HepG2 (cell line): ENCODE results near the gene BTBD7. TPM values are rescaled to one million over a fixed set of nuclear protein-coding genes. Genes with fewer than 3 reads are reported as not detected.

Experiments
- CBFB ChIP-seq: sonication (generic); formaldehyde crosslinking; IDR thresholded peaks from 2 replicates; pipeline ENCODE4 v1.4.0; 2020; ENCODE audit warnings: missing genetic modification reagents
- CHCHD3 ChIP-seq: sonication (generic); formaldehyde crosslinking; IDR thresholded peaks from 2 replicates; pipeline ENCODE4 v1.8.0; 2022; ENCODE audit warnings: mild to moderate bottlenecking, missing genetic modification reagents, moderate library complexity
- DMAP1 ChIP-seq: IDR thresholded peaks from 2 replicates; pipeline ENCODE4 v1.6.1; 2016
- HNF1A ChIP-seq, 2 experiments: sonication (generic) in 1 of 2; formaldehyde crosslinking in 1 of 2; IDR thresholded peaks; 2 replicates each; pipeline versions ENCODE4 v1.4.0 to v1.6.1; 2016 to 2020; ENCODE audit warnings: borderline replicate concordance in 1 of 2, low read depth in 1 of 2, mild to moderate bottlenecking in 1 of 2, missing genetic modification reagents in 1 of 2
- HNF4G ChIP-seq, 2 experiments: sonication (generic) in 1 of 2; formaldehyde crosslinking in 1 of 2; IDR thresholded peaks; 2 replicates each; pipeline versions ENCODE4 v1.4.0 to v1.6.1; 2011 to 2020; ENCODE audit warnings: borderline replicate concordance in 2 of 2, low read depth in 2 of 2, mild to moderate bottlenecking in 2 of 2, low read length in 1 of 2, missing genetic modification reagents in 1 of 2, moderate library complexity in 1 of 2
- MNT ChIP-seq: fragments of 450-650 bp; IDR thresholded peaks from 2 replicates; pipeline ENCODE4 v1.6.1; 2016
- RORA ChIP-seq: sonication (generic); formaldehyde crosslinking; IDR thresholded peaks from 2 replicates; pipeline ENCODE4 v1.5.0; 2020; ENCODE audit warnings: mild to moderate bottlenecking, missing genetic modification reagents, moderate library complexity
- TGIF2 ChIP-seq: IDR thresholded peaks from 2 replicates; pipeline ENCODE4 v1.6.1; 2016; ENCODE audit warnings: control low read depth, missing compliant biosample characterization
- ZHX1 ChIP-seq: sonication (generic); formaldehyde crosslinking; IDR thresholded peaks from 2 replicates; pipeline ENCODE4 v1.8.1; 2022; ENCODE audit warnings: low read depth, mild to moderate bottlenecking, missing genetic modification reagents
- ZNF205 ChIP-seq: IDR thresholded peaks from 2 replicates; pipeline ENCODE4 v1.6.1; 2018; ENCODE audit warnings: missing biosample characterization, missing genetic modification reagents
- ZNF331 ChIP-seq: sonication (generic); formaldehyde crosslinking; IDR thresholded peaks from 2 replicates; pipeline ENCODE4 v1.4.0; 2020; ENCODE audit warnings: missing genetic modification reagents
- ZNF33A ChIP-seq: sonication (generic); formaldehyde crosslinking; IDR thresholded peaks from 2 replicates; pipeline ENCODE4 v1.5.1; 2020; ENCODE audit warnings: missing genetic modification reagents, mild to moderate bottlenecking, moderate library complexity, borderline replicate concordance
- ZNF432 ChIP-seq: sonication (generic); formaldehyde crosslinking; IDR thresholded peaks from 2 replicates; pipeline ENCODE4 v1.5.0; 2020; ENCODE audit warnings: missing genetic modification reagents, mild to moderate bottlenecking, borderline replicate concordance
- polyA plus RNA-seq, 8 experiments: library from polyadenylated mRNA; depleted of rRNA in 3 of 8; stranded (reverse) in 7 of 8; unstranded in 1 of 8; fragments of >200 nt; fragmentation: Illumina TruSeq in 4 of 8; extraction: Trizol in 4 of 8; gene quantifications; 2 replicates each; pipeline versions ENCODE4 v1.2.1 to v1.2.3, GENCODE V29; 2011 to 2016; ENCODE audit warnings: low read depth in 4 of 8, missing spikeins in 1 of 8, mixed read lengths in 1 of 8; ENCODE audit not compliant: insufficient read depth in 1 of 8
- total RNA-seq, 5 experiments: library from RNA; depleted of rRNA; stranded (reverse); fragments of >200 nt; fragmentation: Illumina TruSeq; extraction: Trizol; gene quantifications; 2 replicates each; pipeline ENCODE4 v1.2.3, GENCODE V29; 2016; ENCODE audit warnings: low read depth in 1 of 5
- TF ChIP-seq, protein P1 (sequence below): IDR thresholded peaks from 2 replicates; pipeline ENCODE4 v1.6.1; 2016; ENCODE audit warnings: mild to moderate bottlenecking, missing biosample characterization, missing genetic modification reagents
- TF ChIP-seq, protein P2 (sequence below): sonication (generic); formaldehyde crosslinking; IDR thresholded peaks from 2 replicates; pipeline ENCODE4 v1.5.0; 2020; ENCODE audit warnings: missing genetic modification reagents
- TF ChIP-seq, protein P3 (sequence below): sonication (generic); formaldehyde crosslinking; IDR thresholded peaks from 2 replicates; pipeline ENCODE4 v1.5.1; 2020; ENCODE audit warnings: missing genetic modification reagents, mild to moderate bottlenecking, borderline replicate concordance

BTBD7 gene
- total and polyA plus RNA-seq, 2 of the 13 experiments (the other 11 are each of a cell fraction or from before 2014, with no cell fraction given), result 11.6 to 15.2 TPM

- 0 out of 2 replicates have a peak, but pooled peaks have one; percentile 53 for TF ChIP-seq ZHX1 (CRISPR knock-in tag)
- peak; percentile 87; the same call in 1 of the 2 replicates for TF ChIP-seq TGIF2 (CRISPR knock-in tag)
- TF ChIP-seq ZNF205 (CRISPR knock-in tag), result no peak
- TF ChIP-seq ZNF432 (CRISPR knock-in tag), result no peak
- no peak for TF ChIP-seq HNF1A (IDR thresholded peaks at IDR 0.05; ENCODE audit: low read depth)
- TF ChIP-seq HNF1A (CRISPR knock-in tag; IDR thresholded peaks at IDR 0.05; ENCODE audit: borderline replicate concordance), result peak; percentile 31; the same call in 1 of the 2 replicates
- no peak for TF ChIP-seq ZNF33A (CRISPR knock-in tag)
- TF ChIP-seq CHCHD3 (CRISPR knock-in tag), result no peak
- peak; percentile 87 for TF ChIP-seq CBFB (CRISPR knock-in tag)
- no peak; the same call in 1 of the 2 replicates for TF ChIP-seq HNF4G (IDR thresholded peaks at IDR 0.05; ENCODE audit: borderline replicate concordance, low read depth, low read length)
- no peak for TF ChIP-seq HNF4G (CRISPR knock-in tag; IDR thresholded peaks at IDR 0.05; ENCODE audit: borderline replicate concordance, low read depth)
- no peak for TF ChIP-seq RORA (CRISPR knock-in tag)
- TF ChIP-seq, protein P1, sequence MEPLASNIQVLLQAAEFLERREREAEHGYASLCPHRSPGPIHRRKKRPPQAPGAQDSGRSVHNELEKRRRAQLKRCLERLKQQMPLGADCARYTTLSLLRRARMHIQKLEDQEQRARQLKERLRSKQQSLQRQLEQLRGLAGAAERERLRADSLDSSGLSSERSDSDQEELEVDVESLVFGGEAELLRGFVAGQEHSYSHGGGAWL (CRISPR knock-in tag), result peak; percentile 45; the same call in 1 of the 2 replicates
- TF ChIP-seq ZNF331 (CRISPR knock-in tag), result peak; percentile 41; the same call in 1 of the 2 replicates
- TF ChIP-seq, protein P2, sequence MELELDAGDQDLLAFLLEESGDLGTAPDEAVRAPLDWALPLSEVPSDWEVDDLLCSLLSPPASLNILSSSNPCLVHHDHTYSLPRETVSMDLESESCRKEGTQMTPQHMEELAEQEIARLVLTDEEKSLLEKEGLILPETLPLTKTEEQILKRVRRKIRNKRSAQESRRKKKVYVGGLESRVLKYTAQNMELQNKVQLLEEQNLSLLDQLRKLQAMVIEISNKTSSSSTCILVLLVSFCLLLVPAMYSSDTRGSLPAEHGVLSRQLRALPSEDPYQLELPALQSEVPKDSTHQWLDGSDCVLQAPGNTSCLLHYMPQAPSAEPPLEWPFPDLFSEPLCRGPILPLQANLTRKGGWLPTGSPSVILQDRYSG (CRISPR knock-in tag), result peak; percentile 52; the same call in 1 of the 2 replicates
- TF ChIP-seq DMAP1 (CRISPR knock-in tag), result no peak; the same call in 1 of the 2 replicates
- TF ChIP-seq, protein P3, sequence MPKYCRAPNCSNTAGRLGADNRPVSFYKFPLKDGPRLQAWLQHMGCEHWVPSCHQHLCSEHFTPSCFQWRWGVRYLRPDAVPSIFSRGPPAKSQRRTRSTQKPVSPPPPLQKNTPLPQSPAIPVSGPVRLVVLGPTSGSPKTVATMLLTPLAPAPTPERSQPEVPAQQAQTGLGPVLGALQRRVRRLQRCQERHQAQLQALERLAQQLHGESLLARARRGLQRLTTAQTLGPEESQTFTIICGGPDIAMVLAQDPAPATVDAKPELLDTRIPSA, result no peak
- TF ChIP-seq MNT, result no peak; the same call in none of the 2 replicates
Observed at GRCh38 chr14:93206793-93207467, 125.9 kb downstream of the BTBD7 start, which contains the start of the genes GON7 and UBR7 (continued).
